HepG2 (cell line): ENCODE data around the gene MX2. TPM values are rescaled to one million over a fixed set of nuclear protein-coding genes. Genes with fewer than 3 reads are reported as not detected.

Source experiments
- ARHGAP35 ChIP-seq: sonication (generic); formaldehyde crosslinking; IDR thresholded peaks from 2 replicates; pipeline ENCODE4 v1.9.0; 2022; ENCODE audit warnings: mild to moderate bottlenecking, inconsistent platforms, moderate library complexity, missing genetic modification reagents, borderline replicate concordance
- ATM ChIP-seq: fragments of 450-650 bp; IDR thresholded peaks from 2 replicates; pipeline ENCODE4 v1.7.1; 2017; ENCODE audit warnings: mild to moderate bottlenecking, borderline replicate concordance
- MAZ ChIP-seq, 2 experiments: sonication (generic) in 1 of 2; formaldehyde crosslinking in 1 of 2; IDR thresholded peaks; 2 replicates each; pipeline versions ENCODE4 v1.5.0 to v1.6.1; 2012 to 2020; ENCODE audit warnings: low read depth in 2 of 2, mild to moderate bottlenecking in 2 of 2, borderline replicate concordance in 1 of 2, improper control_type of control experiment in 1 of 2, low read length in 1 of 2, missing genetic modification reagents in 1 of 2, moderate library complexity in 1 of 2
- MEF2D ChIP-seq: sonication (generic); formaldehyde crosslinking; IDR thresholded peaks from 2 replicates; pipeline ENCODE4 v1.5.1; 2020; ENCODE audit warnings: mild to moderate bottlenecking, missing genetic modification reagents
- NONO ChIP-seq, 2 experiments: fragments of 450-650 bp in 1 of 2; sonication (generic) in 1 of 2; formaldehyde crosslinking in 1 of 2; IDR thresholded peaks in 1 of 2; conservative IDR thresholded peaks in 1 of 2; 2 replicates each; pipeline versions ENCODE4 v1.6.1 to v1.8.0; 2017 to 2022; ENCODE audit warnings: mild to moderate bottlenecking in 1 of 2, missing genetic modification reagents in 1 of 2, moderate library complexity in 1 of 2
- PCBP1 ChIP-seq: fragments of 200-400 bp; formaldehyde crosslinking; IDR thresholded peaks from 2 replicates; pipeline ENCODE4 v1.6.1; 2017; ENCODE audit warnings: mild to moderate bottlenecking, low read depth, low read length, borderline replicate concordance
- POLR2A ChIP-seq, 2 experiments: IDR thresholded peaks; 2 replicates each; pipeline ENCODE4 v1.6.1; 2011; ENCODE audit warnings: low read depth in 2 of 2, low read length in 2 of 2, mild to moderate bottlenecking in 1 of 2, moderate library complexity in 1 of 2; ENCODE audit not compliant: insufficient read depth in 1 of 2
- RARA ChIP-seq: IDR thresholded peaks from 2 replicates; pipeline ENCODE4 v1.6.1; 2016; ENCODE audit warnings: missing genetic modification reagents, missing compliant biosample characterization
- RBFOX2 ChIP-seq: fragments of 200-400 bp; formaldehyde crosslinking; IDR thresholded peaks from 2 replicates; pipeline ENCODE4 v1.6.1; 2017; ENCODE audit warnings: low read depth, mild to moderate bottlenecking, low read length
- SP4 ChIP-seq: sonication (generic); formaldehyde crosslinking; IDR thresholded peaks from 2 replicates; pipeline ENCODE4 v1.8.1; 2023; ENCODE audit warnings: mild to moderate bottlenecking, missing genetic modification reagents
- TCF12 ChIP-seq, 2 experiments: fragments of 450-650 bp in 1 of 2; sonication (generic) in 1 of 2; formaldehyde crosslinking in 1 of 2; IDR thresholded peaks; 2 replicates each; pipeline versions ENCODE4 v1.6.1 to v1.8.0; 2017 to 2022; ENCODE audit warnings: antibody characterized with exemption in 1 of 2, mild to moderate bottlenecking in 1 of 2, missing genetic modification reagents in 1 of 2, moderate library complexity in 1 of 2
- ZFP82 ChIP-seq: sonication (generic); formaldehyde crosslinking; IDR thresholded peaks from 2 replicates; pipeline ENCODE4 v1.5.1; 2020; ENCODE audit warnings: mild to moderate bottlenecking, missing genetic modification reagents, borderline replicate concordance
- ZNF10 ChIP-seq: sonication (generic); formaldehyde crosslinking; IDR thresholded peaks from 2 replicates; pipeline ENCODE4 v1.4.0; 2020; ENCODE audit warnings: mild to moderate bottlenecking, low read depth, missing genetic modification reagents, borderline replicate concordance
- ZNF558 ChIP-seq: sonication (generic); formaldehyde crosslinking; IDR thresholded peaks from 2 replicates; pipeline ENCODE4 v1.9.0; 2022; ENCODE audit warnings: mild to moderate bottlenecking, missing genetic modification reagents, borderline replicate concordance
- ZNF652 ChIP-seq: IDR thresholded peaks from 2 replicates; pipeline ENCODE4 v1.6.1; 2016; ENCODE audit warnings: low read depth, borderline replicate concordance
- polyA plus RNA-seq, 8 experiments: library from polyadenylated mRNA; depleted of rRNA in 3 of 8; stranded (reverse) in 7 of 8; unstranded in 1 of 8; fragments of >200 nt; fragmentation: Illumina TruSeq in 4 of 8; extraction: Trizol in 4 of 8; gene quantifications; 2 replicates each; pipeline versions ENCODE4 v1.2.1 to v1.2.3, GENCODE V29; 2011 to 2016; ENCODE audit warnings: low read depth in 4 of 8, missing spikeins in 1 of 8, mixed read lengths in 1 of 8; ENCODE audit not compliant: insufficient read depth in 1 of 8
- total RNA-seq, 5 experiments: library from RNA; depleted of rRNA; stranded (reverse); fragments of >200 nt; fragmentation: Illumina TruSeq; extraction: Trizol; gene quantifications; 2 replicates each; pipeline ENCODE4 v1.2.3, GENCODE V29; 2016; ENCODE audit warnings: low read depth in 1 of 5
- TF ChIP-seq, protein P1 (sequence below), 2 experiments: sonication (generic) in 1 of 2; formaldehyde crosslinking in 1 of 2; IDR thresholded peaks; 2 replicates each; pipeline versions ENCODE4 v1.6.1 to v1.9.0; 2014 to 2022; ENCODE audit warnings: antibody characterized with exemption in 1 of 2, borderline replicate concordance in 1 of 2, inconsistent platforms in 1 of 2, low read depth in 1 of 2, missing genetic modification reagents in 1 of 2
- TF ChIP-seq, protein P2 (sequence below): sonication (generic); formaldehyde crosslinking; IDR thresholded peaks from 2 replicates; pipeline ENCODE4 v1.9.0; 2022; ENCODE audit warnings: low read depth, missing genetic modification reagents

Gene MX2
- total and polyA plus RNA-seq, 2 of the 13 experiments (the other 11 are each of a cell fraction or from before 2014, with no cell fraction given), result 24.0 to 35.7 TPM

DNA sequence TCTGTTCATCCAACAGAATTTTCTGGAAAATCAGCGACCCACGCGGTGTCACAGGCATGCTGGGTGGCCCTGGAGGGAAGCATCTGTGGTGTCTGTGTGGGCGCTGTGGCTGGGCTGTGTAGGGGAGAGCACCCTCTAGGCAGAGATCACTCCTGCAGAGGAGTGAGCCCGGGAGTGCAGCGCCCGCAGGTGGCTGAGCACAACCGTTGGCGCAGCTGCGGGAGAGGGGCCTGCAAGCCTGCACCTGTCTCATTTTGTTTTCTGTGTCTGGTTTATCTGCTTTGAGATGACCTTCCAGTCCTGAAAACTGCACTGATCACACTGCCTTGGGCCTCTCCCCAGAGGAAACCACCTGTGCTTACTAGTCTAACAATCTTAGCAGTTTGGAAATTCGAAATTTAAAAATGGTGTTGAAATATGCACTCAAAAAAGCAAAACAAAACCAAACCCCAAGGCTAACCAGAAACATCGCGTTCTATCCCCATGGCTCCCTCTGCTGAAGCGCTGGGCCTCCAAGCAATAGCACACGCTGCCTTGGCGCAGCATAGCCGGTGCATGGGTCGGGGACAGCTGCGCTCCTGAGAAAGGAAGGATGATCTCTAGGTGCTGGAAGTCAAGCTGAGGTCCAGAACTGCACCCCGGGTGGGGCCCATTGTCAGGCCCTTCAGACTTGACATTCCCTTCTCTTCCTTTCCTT, 40.5 kb upstream of the MX2 start (continued):
- no peak for TF ChIP-seq ATM
- TF ChIP-seq, protein P1, sequence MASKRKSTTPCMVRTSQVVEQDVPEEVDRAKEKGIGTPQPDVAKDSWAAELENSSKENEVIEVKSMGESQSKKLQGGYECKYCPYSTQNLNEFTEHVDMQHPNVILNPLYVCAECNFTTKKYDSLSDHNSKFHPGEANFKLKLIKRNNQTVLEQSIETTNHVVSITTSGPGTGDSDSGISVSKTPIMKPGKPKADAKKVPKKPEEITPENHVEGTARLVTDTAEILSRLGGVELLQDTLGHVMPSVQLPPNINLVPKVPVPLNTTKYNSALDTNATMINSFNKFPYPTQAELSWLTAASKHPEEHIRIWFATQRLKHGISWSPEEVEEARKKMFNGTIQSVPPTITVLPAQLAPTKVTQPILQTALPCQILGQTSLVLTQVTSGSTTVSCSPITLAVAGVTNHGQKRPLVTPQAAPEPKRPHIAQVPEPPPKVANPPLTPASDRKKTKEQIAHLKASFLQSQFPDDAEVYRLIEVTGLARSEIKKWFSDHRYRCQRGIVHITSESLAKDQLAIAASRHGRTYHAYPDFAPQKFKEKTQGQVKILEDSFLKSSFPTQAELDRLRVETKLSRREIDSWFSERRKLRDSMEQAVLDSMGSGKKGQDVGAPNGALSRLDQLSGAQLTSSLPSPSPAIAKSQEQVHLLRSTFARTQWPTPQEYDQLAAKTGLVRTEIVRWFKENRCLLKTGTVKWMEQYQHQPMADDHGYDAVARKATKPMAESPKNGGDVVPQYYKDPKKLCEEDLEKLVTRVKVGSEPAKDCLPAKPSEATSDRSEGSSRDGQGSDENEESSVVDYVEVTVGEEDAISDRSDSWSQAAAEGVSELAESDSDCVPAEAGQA (IDR thresholded peaks at IDR 0.05; ENCODE audit: low read depth), result no peak
- TF ChIP-seq, protein P1 (CRISPR knock-in tag; IDR thresholded peaks at IDR 0.05; ENCODE audit: borderline replicate concordance), result no peak
- TF ChIP-seq ZNF10, result no peak
- TF ChIP-seq POLR2A (IDR thresholded peaks at IDR 0.05; ENCODE audit: insufficient read depth in 1 of 2, low read depth in 2 of 2, low read length in 2 of 2), result 0 out of 4 replicates have a peak, but pooled peaks of 1 of the 2 experiments have one; percentile 46
- no peak for TF ChIP-seq ZNF652 (CRISPR knock-in tag)
- no peak for TF ChIP-seq TCF12 (IDR thresholded peaks at IDR 0.05)
- no peak for TF ChIP-seq TCF12 (CRISPR knock-in tag; IDR thresholded peaks at IDR 0.05)
- TF ChIP-seq MEF2D (CRISPR knock-in tag), result no peak
- TF ChIP-seq SP4, result 0 out of 2 replicates have a peak, but pooled peaks have one; percentile 14
- no peak for TF ChIP-seq PCBP1
- no peak for TF ChIP-seq NONO (IDR thresholded peaks at IDR 0.05)
- no peak for TF ChIP-seq NONO (CRISPR knock-in tag; conservative IDR thresholded peaks at IDR 0.05)
- no peak for TF ChIP-seq ZNF558 (CRISPR knock-in tag)
- no peak for TF ChIP-seq RARA (CRISPR knock-in tag)
- TF ChIP-seq, protein P2, sequence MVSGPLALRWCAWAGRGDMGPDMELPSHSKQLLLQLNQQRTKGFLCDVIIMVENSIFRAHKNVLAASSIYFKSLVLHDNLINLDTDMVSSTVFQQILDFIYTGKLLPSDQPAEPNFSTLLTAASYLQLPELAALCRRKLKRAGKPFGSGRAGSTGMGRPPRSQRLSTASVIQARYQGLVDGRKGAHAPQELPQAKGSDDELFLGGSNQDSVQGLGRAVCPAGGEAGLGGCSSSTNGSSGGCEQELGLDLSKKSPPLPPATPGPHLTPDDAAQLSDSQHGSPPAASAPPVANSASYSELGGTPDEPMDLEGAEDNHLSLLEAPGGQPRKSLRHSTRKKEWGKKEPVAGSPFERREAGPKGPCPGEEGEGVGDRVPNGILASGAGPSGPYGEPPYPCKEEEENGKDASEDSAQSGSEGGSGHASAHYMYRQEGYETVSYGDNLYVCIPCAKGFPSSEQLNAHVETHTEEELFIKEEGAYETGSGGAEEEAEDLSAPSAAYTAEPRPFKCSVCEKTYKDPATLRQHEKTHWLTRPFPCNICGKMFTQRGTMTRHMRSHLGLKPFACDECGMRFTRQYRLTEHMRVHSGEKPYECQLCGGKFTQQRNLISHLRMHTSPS, result no peak
- TF ChIP-seq ZFP82 (CRISPR knock-in tag), result no peak
- TF ChIP-seq MAZ (IDR thresholded peaks at IDR 0.05; ENCODE audit: borderline replicate concordance, low read depth, low read length), result no peak
- TF ChIP-seq MAZ (CRISPR knock-in tag; IDR thresholded peaks at IDR 0.05; ENCODE audit: low read depth), result no peak
- TF ChIP-seq RBFOX2, result 0 out of 2 replicates have a peak, but pooled peaks have one; percentile 26
- no peak for TF ChIP-seq ARHGAP35 (CRISPR knock-in tag)
